Sigmoid colon (tissue), 7 donors: ENCODE measurements around the gene PACRG. TPM values are rescaled to one million over a fixed set of nuclear protein-coding genes. Genes with fewer than 3 reads are reported as not detected.

ENCODE experiments used
- DNase-seq: peaks from one replicate; pipeline ENCODE4 v3.0.0-alpha.2; 2019
- H3K27ac ChIP-seq, 4 donors: fragments of 200-600 bp; sonication (generic); one replicate each; pipeline ENCODE4 v1.5.1; 2016 to 2019; ENCODE audit warnings: mild to moderate bottlenecking in 1 of 4
- H3K27me3 ChIP-seq, 3 donors: fragments of 200-600 bp; sonication (generic); one replicate each; pipeline ENCODE4 v1.5.1; 2019; ENCODE audit warnings: mild to moderate bottlenecking in 1 of 3
- H3K36me3 ChIP-seq, 4 donors: fragments of 200-600 bp; sonication (generic); one replicate each; pipeline ENCODE4 v1.5.1; 2016 to 2019
- H3K4me1 ChIP-seq, 4 donors: fragments of 200-600 bp; sonication (generic); one replicate each; pipeline ENCODE4 v1.5.1; 2017 to 2019
- H3K4me3 ChIP-seq, 4 donors: fragments of 200-600 bp; sonication (generic); one replicate each; pipeline ENCODE4 v1.5.1; 2017 to 2019; ENCODE audit warnings: mild to moderate bottlenecking in 2 of 4, moderate library complexity in 1 of 4
- H3K9me3 ChIP-seq, 4 donors: fragments of 200-600 bp in 3 of 4; sonication (generic) in 3 of 4; one replicate each; pipeline versions ENCODE4 v1.5.1 to v1.6.1; 2013 to 2019
- CTCF ChIP-seq, 4 experiments: fragments of 450-650 bp in 3 of 4; fragments of 200-600 bp in 1 of 4; IDR thresholded peaks; one replicate each; pipeline ENCODE4 v1.5.1; 2016 to 2019; ENCODE audit warnings: antibody characterized with exemption in 4 of 4, mild to moderate bottlenecking in 3 of 4, moderate library complexity in 2 of 4
- EP300 ChIP-seq, 4 donors: sonication (generic); formaldehyde crosslinking; IDR thresholded peaks; one replicate each; pipeline ENCODE4 v1.6.1; 2017; ENCODE audit warnings: antibody characterized with exemption in 4 of 4
- POLR2A ChIP-seq, 2 donors: fragments of 450-650 bp; IDR thresholded peaks; one replicate each; pipeline ENCODE4 v1.6.1; 2016; ENCODE audit warnings: antibody characterized with exemption in 2 of 2, mild to moderate bottlenecking in 2 of 2, moderate library complexity in 2 of 2
- POLR2AphosphoS5 ChIP-seq, 4 donors: sonication (generic); formaldehyde crosslinking; IDR thresholded peaks; one replicate each; pipeline ENCODE4 v1.6.1; 2017; ENCODE audit warnings: antibody characterized with exemption in 4 of 4
- WGBS, 2 donors: extraction: QIAGEN DNeasy Blood & Tissue Kit; methylation state at CpG; one replicate each; pipeline ENCODE4 v1.1.7; 2013; 5-methylcytosine and 5-hydroxymethylcytosine counted together
- intact Hi-C: fragments of 100-400 bp; cut with DNase I; formaldehyde crosslinking; loops from one replicate; pipeline ENCODE4 v1.15.1; 2023
- polyA plus RNA-seq, 3 donors: library from polyadenylated mRNA; stranded (reverse); fragments of 200-250 nt; gene quantifications; one replicate each; pipeline ENCODE4 v1.2.3, GENCODE V29; 2013
- total RNA-seq, 4 donors: library from RNA; depleted of rRNA; stranded (reverse); fragments of >200 nt; gene quantifications; one replicate each; pipeline ENCODE4 v1.1.0, GENCODE V29; 2016
- donor health status: healthy with polysubstance abuse.
- donor health status: Bipolar disorder and iron deficiency.
- donor health status: healthy.

PACRG gene
- total and polyA plus RNA-seq, 7 donors: 0.12 to 6.9 (median 0.95) TPM; not detected in 2

DNA sequence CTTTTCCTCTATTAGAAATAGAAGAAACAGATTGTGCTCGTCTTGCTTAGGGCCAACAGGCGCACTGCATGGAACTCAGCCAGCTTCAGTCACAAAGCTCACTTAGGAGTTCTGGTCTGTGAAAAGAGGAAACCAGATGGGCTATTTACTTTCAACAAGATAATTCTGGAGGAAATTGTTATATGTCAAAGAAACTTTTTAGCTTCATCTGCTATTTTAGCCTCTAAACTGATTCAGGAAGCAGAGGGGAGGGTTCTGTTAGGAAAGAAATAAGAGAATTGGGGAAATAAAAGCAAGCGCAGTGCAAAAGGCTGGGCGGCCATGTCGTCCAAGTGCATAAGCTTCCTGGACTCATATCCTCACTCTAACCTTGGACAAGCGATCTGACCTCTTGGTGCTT lies 21.5 kb upstream of the PACRG start:
- DNase-seq: peak; percentile 89
- no peaks in the 10 kb centered on the region for H3K36me3 ChIP-seq
- H3K27me3 ChIP-seq: no peaks in the 10 kb centered on the region
- no peaks in the 10 kb centered on the region for H3K9me3 ChIP-seq
- H3K27ac ChIP-seq: peak overlapping the region; percentile 24 to 61 (median 41)
- peak in 1 of 4 donors; percentile 17 for TF ChIP-seq POLR2AphosphoS5 (IDR thresholded peaks at IDR 0.05)
- no peak for TF ChIP-seq CTCF (IDR thresholded peaks at IDR 0.05)
- H3K4me3 ChIP-seq: peak overlapping the region in 1 of 4 donors; percentile 4
- 28 to 72% methylated on average over 6 of the region's 6 CpGs for WGBS, 2 donors
- peaks cover 0 to 7% (median 2%) of the 10 kb centered on the region in 4 donors for H3K4me1 ChIP-seq
- intact Hi-C loops: no loop called here

DNA sequence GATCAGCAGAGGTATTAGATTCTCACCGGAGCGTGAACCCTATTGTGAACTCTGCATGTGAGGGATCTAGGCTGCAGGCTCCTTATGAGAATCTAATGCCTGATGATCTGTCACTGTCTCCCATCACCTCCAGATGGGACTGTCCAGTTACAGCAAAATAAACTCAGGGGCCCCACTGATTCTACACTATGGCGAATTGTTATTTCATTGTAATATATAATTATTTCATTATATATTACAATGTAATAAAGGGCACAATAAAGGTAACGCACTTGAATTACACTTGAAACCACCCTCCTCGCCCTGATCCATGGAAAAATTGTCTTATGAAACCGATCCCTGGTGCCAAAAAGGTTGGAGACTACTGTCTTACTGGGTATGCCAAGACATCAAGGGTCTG lies 18.8 kb upstream of the PACRG start:
- Histone ChIP-seq H3K4me1 (peaks cover 0 to 7% (median 2%) of the 10 kb centered on the region in 4 donors), H3K27ac (no peak overlapping the region), H3K4me3 (no peak overlapping the region), H3K36me3 (no peaks in the 10 kb centered on the region), H3K27me3 (no peaks in the 10 kb centered on the region), H3K9me3 (no peaks in the 10 kb centered on the region)
- WGBS, 2 donors: 92 to 94% methylated on average over 6 of the region's 6 CpGs
- no peak for DNase-seq
- no peak for TF ChIP-seq POLR2A (IDR thresholded peaks at IDR 0.05)
- TF ChIP-seq EP300 (IDR thresholded peaks at IDR 0.05): no peak
- no peak for TF ChIP-seq CTCF (IDR thresholded peaks at IDR 0.05)
- no peak for TF ChIP-seq POLR2AphosphoS5 (IDR thresholded peaks at IDR 0.05)
- intact Hi-C loops: no loop called here

GRCh38 chr6:162709431-162709830 lies 18.3 kb upstream of the PACRG start:
- no peak for TF ChIP-seq POLR2AphosphoS5 (IDR thresholded peaks at IDR 0.05)
- TF ChIP-seq POLR2A (IDR thresholded peaks at IDR 0.05): no peak
- TF ChIP-seq CTCF (IDR thresholded peaks at IDR 0.05): no peak
- no peak for TF ChIP-seq EP300 (IDR thresholded peaks at IDR 0.05)

GRCh38 chr6:162710419-162710818 lies 17.4 kb upstream of the PACRG start:
- TF ChIP-seq CTCF (IDR thresholded peaks at IDR 0.05) (no peak), EP300 (IDR thresholded peaks at IDR 0.05) (no peak), POLR2A (IDR thresholded peaks at IDR 0.05) (no peak), POLR2AphosphoS5 (IDR thresholded peaks at IDR 0.05) (no peak)
- DNase-seq: no peak
- Histone ChIP-seq H3K27me3 (no peaks in the 10 kb centered on the region), H3K4me3 (no peak overlapping the region), H3K36me3 (no peaks in the 10 kb centered on the region), H3K9me3 (no peaks in the 10 kb centered on the region), H3K27ac (no peak overlapping the region), H3K4me1 (peaks cover 0 to 6% (median 2%) of the 10 kb centered on the region in 4 donors)
- 94 to 96% methylated on average over 1 of the region's 1 CpG for WGBS, 2 donors
- intact Hi-C loops: no loop called here

More at GRCh38 chr6:162709431-162709830, 18.3 kb upstream of the PACRG start:
- intact Hi-C loops: no loop called here
- peaks cover 0 to 7% (median 2%) of the 10 kb centered on the region in 4 donors for H3K4me1 ChIP-seq
- no peak overlapping the region for H3K27ac ChIP-seq
- no peaks in the 10 kb centered on the region for H3K36me3 ChIP-seq
- H3K9me3 ChIP-seq: no peaks in the 10 kb centered on the region
- no peaks in the 10 kb centered on the region for H3K27me3 ChIP-seq
- no peak overlapping the region for H3K4me3 ChIP-seq
- no peak for DNase-seq
- WGBS, 2 donors: 38 to 84% methylated on average over 4 of the region's 4 CpGs

DNA sequence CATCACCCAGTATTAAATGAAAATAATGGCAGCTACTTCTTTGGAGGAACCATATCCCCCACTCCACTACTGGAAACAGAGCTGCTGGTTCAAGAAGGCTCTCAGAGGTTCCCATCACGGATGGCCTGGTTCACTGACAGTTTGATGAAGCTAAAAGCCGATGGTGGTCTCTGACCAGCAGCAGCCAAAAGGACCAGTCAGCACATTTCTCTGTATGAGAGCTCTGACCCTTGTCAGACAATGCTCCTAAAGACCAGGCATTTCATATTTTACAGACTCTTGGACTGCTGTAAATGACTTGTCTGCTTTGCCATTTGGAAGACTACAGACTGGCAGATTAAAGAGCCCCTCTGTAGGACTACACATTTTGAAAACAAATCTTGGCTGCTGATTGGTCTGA lies 16.8 kb upstream of the PACRG start:
- no peak for TF ChIP-seq CTCF (IDR thresholded peaks at IDR 0.05)
- no peak for TF ChIP-seq POLR2A (IDR thresholded peaks at IDR 0.05)
- TF ChIP-seq POLR2AphosphoS5 (IDR thresholded peaks at IDR 0.05): no peak
- TF ChIP-seq EP300 (IDR thresholded peaks at IDR 0.05): no peak
- H3K4me3 ChIP-seq: no peak overlapping the region
- no peaks in the 10 kb centered on the region for H3K9me3 ChIP-seq
- no peaks in the 10 kb centered on the region for H3K27me3 ChIP-seq
- intact Hi-C loops: no loop called here
- 89% methylated on average over 2 of the region's 2 CpGs for WGBS, 2 donors
- no peaks in the 10 kb centered on the region for H3K36me3 ChIP-seq
- peaks cover 0 to under 1% (median 0%) of the 10 kb centered on the region in 4 donors for H3K4me1 ChIP-seq
- H3K27ac ChIP-seq: no peak overlapping the region
- DNase-seq: no peak
